ENCODE data around the gene GTSE1.

DNA sequence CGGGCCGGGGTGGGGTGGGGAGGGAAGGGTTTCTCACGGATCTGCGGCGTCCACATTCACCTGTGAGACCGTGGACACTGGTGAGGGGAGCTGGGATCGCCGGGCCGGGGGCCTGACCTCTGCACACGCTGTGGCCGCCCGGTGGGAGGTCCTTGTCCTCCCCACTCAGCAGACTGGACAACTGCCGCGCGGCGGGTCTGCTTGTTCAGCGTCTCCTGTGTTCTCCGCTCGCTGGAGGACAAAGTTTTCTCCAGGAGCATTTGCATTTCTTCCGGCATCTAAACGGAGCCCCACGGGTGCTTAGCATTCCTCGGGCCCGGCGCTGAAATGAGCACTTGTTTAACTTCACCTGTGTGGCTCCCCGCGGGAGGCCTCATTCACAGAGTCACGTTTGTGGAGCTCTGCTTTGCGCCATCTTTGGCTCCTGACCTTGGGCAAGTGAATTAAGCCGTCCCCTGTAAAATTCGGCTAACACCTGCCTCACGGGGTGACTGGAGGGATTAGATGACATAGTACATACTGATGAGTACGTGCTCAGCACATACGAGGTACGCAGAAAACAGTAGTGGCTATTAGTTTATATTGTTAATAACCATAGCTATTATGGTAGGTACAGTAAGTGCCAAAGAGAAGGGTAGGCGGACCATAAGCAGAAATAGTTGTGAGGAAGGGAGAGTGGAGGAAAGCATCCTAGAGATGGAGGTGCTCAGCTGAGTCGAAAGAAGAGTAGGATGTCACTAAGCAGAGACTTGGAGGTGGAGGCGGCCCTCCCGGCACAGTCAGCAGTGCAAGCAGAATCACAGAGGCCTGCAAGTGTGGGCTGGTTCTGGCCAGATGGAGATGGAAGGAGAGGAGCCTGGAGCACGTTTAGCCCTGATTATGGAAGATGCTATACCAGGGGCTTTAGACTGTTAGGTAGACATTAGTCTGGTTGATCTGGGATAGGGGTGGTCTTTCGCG lies 39.7 kb downstream of the GTSE1 start:
- TF ChIP-seq FOSL2 (IDR thresholded peaks at IDR 0.05), result no peak
- no peak for TF ChIP-seq FOSL2 (CRISPR knock-in tag; IDR thresholded peaks at IDR 0.05)
- TF ChIP-seq, protein P1, sequence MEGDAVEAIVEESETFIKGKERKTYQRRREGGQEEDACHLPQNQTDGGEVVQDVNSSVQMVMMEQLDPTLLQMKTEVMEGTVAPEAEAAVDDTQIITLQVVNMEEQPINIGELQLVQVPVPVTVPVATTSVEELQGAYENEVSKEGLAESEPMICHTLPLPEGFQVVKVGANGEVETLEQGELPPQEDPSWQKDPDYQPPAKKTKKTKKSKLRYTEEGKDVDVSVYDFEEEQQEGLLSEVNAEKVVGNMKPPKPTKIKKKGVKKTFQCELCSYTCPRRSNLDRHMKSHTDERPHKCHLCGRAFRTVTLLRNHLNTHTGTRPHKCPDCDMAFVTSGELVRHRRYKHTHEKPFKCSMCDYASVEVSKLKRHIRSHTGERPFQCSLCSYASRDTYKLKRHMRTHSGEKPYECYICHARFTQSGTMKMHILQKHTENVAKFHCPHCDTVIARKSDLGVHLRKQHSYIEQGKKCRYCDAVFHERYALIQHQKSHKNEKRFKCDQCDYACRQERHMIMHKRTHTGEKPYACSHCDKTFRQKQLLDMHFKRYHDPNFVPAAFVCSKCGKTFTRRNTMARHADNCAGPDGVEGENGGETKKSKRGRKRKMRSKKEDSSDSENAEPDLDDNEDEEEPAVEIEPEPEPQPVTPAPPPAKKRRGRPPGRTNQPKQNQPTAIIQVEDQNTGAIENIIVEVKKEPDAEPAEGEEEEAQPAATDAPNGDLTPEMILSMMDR (IDR thresholded peaks at IDR 0.05), result no peak
